Stimulated activated effector memory CD8-positive, alpha-beta T cell treated with anti-CD3 and anti-CD28 coated beads, Interleukin-12 subunit alpha, Interleukin-12 subunit beta, amount 100 ng/mL, for 72 hours (primary cell): ENCODE results near the gene CD84.
"Not testable (repeated sequence)": the region's sequence is repeated elsewhere in the genome, so short reads cannot be mapped to it uniquely, and the experiment has no call there.

Experiments used
- ATAC-seq: fragments of 150-1000 bp; cut with Tn5 transposase; 2 replicates; pipeline ENCODE4 v1.10.0; 2021
- DNase-seq, 2 donors: peaks; one replicate each; pipeline ENCODE4 v3.0.0; 2021 to 2022; ENCODE audit warnings: low spot score in 2 of 2
- H3K27ac Mint-ChIP-seq: one replicate; pipeline ENCODE4 v1.8.0; 2022; ENCODE audit warnings: mild to moderate bottlenecking, mixed read lengths
- H3K36me3 Mint-ChIP-seq: one replicate; pipeline ENCODE4 v1.8.0; 2022; ENCODE audit warnings: mild to moderate bottlenecking, mixed read lengths
- H3K4me1 Mint-ChIP-seq: one replicate; pipeline ENCODE4 v1.8.0; 2022; ENCODE audit warnings: mixed read lengths
- H3K4me3 Mint-ChIP-seq: one replicate; pipeline ENCODE4 v1.8.0; 2022; ENCODE audit warnings: mild to moderate bottlenecking, mixed read lengths
- H3K9me3 Mint-ChIP-seq: one replicate; pipeline ENCODE4 v1.8.0; 2022; ENCODE audit warnings: mixed read lengths

Gene CD84

DNA sequence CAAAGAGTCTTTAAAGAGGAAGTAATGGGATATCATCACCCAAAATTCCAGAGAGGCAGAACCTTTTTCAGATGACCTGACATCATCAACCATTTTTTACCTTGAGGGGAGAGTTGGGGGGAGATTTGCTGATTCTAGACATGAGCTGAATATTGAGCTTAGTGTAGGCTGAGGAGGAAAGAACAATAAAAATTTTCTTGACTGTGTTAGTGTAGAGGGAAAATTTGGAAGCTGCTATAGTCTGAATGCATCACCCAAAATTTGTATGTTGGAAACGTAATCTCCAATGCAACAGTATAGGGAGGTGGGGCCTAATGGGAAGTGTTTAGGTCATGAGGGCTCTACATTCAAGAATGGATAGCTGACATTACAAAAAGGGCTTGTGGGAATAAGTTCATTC is 17.8 kb upstream of the CD84 start:
- ATAC-seq (no peak), DNase-seq (no peak)
- no peaks in the 10 kb centered on the region for H3K36me3 Mint-ChIP-seq
- peaks cover 6% of the 10 kb centered on the region for H3K4me1 Mint-ChIP-seq
- H3K4me3 Mint-ChIP-seq = no peak overlapping the region
- no peak overlapping the region for H3K27ac Mint-ChIP-seq
- peaks cover 18% of the 10 kb centered on the region for H3K9me3 Mint-ChIP-seq

DNA sequence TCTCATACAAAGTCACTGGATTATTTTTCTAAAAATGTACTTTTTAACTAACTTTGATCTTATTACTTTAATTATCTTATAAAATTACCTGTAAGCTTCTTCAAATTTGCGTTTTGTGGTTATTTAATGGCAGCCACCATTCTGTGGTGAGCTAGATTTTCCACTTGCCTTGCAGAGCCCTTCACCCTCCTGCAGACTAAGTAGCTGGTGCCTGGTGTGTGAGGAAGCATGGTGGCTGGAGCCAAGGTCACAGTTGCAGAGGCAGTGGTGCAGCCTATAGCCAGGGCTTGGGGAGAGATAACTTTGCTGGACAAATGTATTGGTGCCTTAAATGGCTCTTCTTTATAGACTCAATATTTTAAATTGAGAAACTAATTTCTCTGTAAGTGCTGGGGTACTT is 11.2 kb upstream of the CD84 start:
- Mint-ChIP-seq H3K36me3 (no peaks in the 10 kb centered on the region), H3K9me3 (peaks cover 13% of the 10 kb centered on the region), H3K27ac (no peak overlapping the region), H3K4me3 (no peak overlapping the region), H3K4me1 (peaks cover 5% of the 10 kb centered on the region)
- DNase-seq = no peak
- ATAC-seq = no peak

DNA sequence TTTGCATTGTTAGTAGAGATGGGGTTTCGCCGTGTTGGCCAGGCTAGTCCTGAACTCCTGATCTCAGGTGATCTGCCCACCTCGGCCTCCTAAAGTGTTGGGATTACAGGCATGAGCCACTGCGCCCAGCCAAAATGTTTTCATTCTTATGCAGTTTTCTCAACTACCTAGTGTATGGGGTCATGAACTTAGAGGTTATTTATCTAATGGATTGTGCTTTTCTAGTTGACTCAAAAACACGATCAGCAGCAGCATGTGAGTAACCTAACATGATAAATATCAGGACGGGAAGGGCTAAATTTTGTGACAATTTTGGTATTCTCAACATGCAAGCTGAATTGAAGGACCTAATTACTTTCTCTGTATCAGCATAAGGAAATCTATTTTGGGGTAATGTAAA is 9.2 kb upstream of the CD84 start:
- H3K36me3 Mint-ChIP-seq = no peaks in the 10 kb centered on the region
- no peak for DNase-seq
- peaks cover 7% of the 10 kb centered on the region for H3K9me3 Mint-ChIP-seq
- no peak overlapping the region for H3K27ac Mint-ChIP-seq
- H3K4me1 Mint-ChIP-seq = peaks cover 18% of the 10 kb centered on the region
- no peak overlapping the region for H3K4me3 Mint-ChIP-seq
- ATAC-seq = no peak

DNA sequence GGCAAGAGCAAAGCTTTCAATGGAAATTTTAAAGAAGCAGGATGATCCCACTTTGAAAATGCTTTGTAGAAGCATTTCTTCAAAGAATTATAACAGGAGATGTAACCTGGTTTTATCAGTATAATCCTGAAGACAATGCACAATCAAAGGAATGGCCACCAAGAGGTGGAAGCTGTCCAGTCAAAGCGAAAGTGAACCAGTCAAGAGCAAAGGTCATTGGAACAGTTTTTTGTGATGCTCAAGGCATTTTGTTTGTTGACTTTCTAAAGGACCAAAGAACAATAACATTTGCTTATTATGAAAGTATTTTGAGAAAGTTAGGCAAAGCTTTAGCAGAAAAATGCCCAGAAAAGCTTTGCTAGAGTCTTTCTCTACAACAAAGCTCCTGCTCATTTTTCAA is 5.5 kb upstream of the CD84 start:
- Mint-ChIP-seq H3K4me3 (no peak overlapping the region), H3K4me1 (peaks cover 38% of the 10 kb centered on the region), H3K27ac (peak overlapping the region; percentile 32), H3K9me3 (no peaks in the 10 kb centered on the region), H3K36me3 (no peaks in the 10 kb centered on the region)
- DNase-seq (no peak), ATAC-seq (no peak)

DNA sequence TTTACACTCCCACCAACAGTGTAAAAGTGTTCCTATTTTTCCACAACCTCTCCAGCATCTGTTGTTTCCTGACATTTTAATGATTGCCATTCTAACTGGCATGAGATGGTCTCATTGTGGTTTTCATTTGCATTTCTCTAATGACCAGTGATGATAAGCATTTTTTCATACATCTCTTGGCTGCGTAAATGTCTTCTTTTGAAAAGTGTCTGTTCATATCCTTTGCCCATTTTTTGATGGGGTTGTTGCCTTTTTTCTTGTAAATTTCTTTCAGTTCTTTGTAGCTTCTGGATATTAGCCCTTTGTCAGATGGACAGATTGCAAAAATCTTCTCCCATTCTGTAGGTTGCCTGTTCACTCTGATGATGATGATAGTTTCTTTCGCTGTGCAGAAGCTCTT is 3.7 kb upstream of the CD84 start:
- DNase-seq, H3K36me3 Mint-ChIP-seq, H3K4me3 Mint-ChIP-seq, H3K9me3 Mint-ChIP-seq, ATAC-seq: not testable (repeated sequence)
- H3K4me1 Mint-ChIP-seq = peaks cover 42% of the 10 kb centered on the region
- peak overlapping the region; percentile 32 for H3K27ac Mint-ChIP-seq

DNA sequence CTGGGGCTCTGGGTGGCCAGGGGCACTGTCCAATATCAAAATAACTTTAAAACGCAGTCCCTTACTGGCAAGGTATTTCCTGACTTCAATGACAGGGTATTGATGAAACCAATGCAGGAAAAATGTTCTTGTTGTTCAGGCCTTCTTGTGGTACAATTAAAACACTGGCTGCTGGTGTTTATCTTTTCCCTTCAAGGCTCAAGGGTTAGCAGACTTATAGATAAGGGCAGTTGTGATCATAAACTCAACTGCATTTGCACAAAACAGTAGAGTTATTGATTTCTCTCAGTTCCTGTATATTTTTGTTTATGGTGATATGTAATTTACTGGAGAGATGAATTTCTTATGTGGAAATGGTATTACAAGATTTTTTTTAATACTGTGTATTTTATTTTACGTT is 2.7 kb upstream of the CD84 start:
- no peaks in the 10 kb centered on the region for H3K9me3 Mint-ChIP-seq
- no peaks in the 10 kb centered on the region for H3K36me3 Mint-ChIP-seq
- ATAC-seq (no peak), DNase-seq (no peak)
- H3K4me1 Mint-ChIP-seq = peaks cover 52% of the 10 kb centered on the region
- H3K27ac Mint-ChIP-seq = peak overlapping the region; percentile 89
- no peak overlapping the region for H3K4me3 Mint-ChIP-seq

DNA sequence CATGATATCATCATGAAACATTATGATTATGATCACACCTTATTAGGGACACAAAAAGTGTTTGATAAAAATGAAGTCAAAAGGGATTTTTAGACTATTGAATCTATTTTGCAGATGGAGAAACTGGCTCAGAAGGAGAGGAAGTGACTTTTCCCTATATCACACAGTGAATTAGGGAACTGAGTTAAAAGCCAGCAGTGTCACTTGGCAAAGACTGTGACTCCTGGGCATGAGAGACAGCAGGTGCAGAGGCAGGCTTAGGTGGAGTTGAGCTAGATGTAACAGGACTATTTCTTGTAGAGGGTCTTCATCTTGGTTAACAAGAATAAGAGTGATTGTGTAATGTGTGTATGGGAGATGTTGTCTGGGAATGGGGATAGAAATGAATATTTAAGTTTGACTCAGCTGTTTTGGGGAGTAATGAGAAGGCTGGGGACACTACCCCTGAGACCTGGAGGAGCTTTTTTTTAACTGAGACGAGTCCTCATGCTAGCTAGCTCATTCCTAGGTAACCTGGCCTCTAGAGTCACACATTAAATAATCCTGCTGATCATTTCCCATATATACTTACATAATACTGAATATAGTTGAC is 1.0 kb upstream of the CD84 start:
- H3K36me3 Mint-ChIP-seq = no peaks in the 10 kb centered on the region
- ATAC-seq (no peak), DNase-seq (no peak)
- no peaks in the 10 kb centered on the region for H3K9me3 Mint-ChIP-seq
- peak overlapping the region; percentile 89 for H3K27ac Mint-ChIP-seq
- H3K4me1 Mint-ChIP-seq = peaks cover 57% of the 10 kb centered on the region
- peak overlapping the region; percentile 68 for H3K4me3 Mint-ChIP-seq

DNA sequence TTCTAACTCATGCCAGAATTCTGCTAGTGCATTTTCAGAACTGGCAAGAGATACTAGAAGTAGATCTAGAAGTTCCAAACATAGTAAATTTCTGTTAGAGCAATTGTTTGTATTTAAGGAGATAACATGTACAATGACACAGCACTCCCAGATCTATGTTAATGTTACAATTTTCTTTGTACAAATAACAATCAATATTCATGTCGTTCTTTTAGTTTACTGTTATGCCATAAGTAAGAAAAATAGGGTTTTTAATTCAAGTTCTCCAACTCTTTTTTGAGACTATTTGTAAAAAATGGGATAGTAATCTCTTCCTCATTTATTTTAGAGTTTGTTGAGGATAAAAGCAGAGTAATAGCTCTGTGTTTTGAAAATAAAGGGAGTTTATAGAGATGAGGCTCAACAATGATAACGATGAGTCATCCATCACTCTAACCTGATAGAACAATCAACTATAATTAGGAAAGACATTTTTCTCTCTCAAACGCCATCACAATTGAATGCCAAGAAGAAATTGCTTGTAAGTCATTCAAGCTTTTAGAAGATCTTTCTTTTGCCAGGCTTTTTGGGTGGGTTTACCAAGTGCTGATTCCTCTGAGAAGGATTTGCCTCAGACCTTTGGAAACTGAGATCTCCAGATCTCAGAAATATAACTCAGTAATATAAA is 638 bp downstream of the CD84 start:
- H3K4me3 Mint-ChIP-seq = peak overlapping the region; percentile 68
- DNase-seq (no peak), ATAC-seq (no peak)
- peak overlapping the region; percentile 89 for H3K27ac Mint-ChIP-seq
- H3K4me1 Mint-ChIP-seq = peaks cover 61% of the 10 kb centered on the region
- peaks cover 6% of the 10 kb centered on the region for H3K36me3 Mint-ChIP-seq
- no peaks in the 10 kb centered on the region for H3K9me3 Mint-ChIP-seq

DNA sequence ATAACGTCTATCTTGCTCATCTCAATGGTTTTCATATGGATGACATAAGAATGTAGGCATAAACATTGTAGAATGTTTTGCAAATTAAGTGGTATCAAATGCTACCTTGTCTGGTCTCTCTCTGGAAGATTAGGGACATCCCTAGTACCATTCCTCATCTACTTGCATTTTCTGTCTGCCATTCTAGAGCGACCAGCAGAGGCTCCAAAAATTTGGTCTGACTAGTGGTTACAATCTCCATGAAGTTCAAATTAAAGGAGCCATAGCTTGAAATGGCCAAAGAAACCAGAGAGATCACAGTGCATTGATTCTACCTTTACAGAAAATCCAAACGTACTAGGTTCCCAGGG is 1.1 kb downstream of the CD84 start:
- H3K4me1 Mint-ChIP-seq = peaks cover 66% of the 10 kb centered on the region
- no peak for ATAC-seq
- peaks cover 6% of the 10 kb centered on the region for H3K36me3 Mint-ChIP-seq
- peak overlapping the region; percentile 68 for H3K4me3 Mint-ChIP-seq
- peak overlapping the region; percentile 89 for H3K27ac Mint-ChIP-seq
- no peaks in the 10 kb centered on the region for H3K9me3 Mint-ChIP-seq
- no peak for DNase-seq

DNA sequence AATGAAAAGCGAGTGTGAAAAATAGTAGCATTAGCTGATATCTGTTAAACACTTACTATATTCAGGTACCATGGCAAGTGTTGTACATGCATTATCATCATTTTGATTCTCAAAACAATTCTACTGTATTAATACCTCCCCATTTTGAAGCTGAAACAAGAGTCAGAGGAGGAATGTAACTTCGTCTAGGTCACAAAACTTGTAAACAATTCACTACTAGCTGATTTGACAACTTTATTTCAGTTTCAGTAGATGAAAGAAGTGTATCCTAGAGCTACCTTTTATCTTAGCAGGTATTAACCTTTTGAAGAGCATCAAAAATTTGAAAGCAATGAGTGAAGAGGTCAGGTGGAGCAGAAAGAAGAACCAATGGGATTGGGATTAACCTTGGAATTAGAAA is 1.6 kb downstream of the CD84 start:
- H3K4me1 Mint-ChIP-seq = peaks cover 71% of the 10 kb centered on the region
- peak overlapping the region; percentile 89 for H3K27ac Mint-ChIP-seq
- no peaks in the 10 kb centered on the region for H3K9me3 Mint-ChIP-seq
- peak overlapping the region; percentile 68 for H3K4me3 Mint-ChIP-seq
- DNase-seq = no peak
- no peak for ATAC-seq
- peaks cover 6% of the 10 kb centered on the region for H3K36me3 Mint-ChIP-seq

DNA sequence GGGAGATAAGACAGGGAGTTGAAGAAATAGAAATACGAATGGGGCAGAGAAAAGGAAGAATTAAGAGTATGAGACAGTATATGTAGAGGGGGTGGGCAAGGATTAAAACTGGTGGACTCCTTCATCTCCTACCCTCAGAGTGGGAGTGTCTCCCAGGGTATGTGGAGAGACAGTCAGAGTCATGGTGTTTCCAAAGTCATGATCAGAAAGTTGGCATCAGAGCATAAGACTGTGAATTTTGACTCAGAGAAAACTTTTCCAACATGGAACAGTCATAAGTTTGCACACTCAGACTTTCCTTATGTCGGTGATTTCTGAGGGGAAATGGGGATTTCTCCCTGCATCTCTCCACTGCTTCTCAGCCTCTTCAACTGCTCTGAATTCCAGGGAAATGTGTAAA is 2.4 kb downstream of the CD84 start:
- DNase-seq (no peak), ATAC-seq (peak; percentile 51)
- Mint-ChIP-seq H3K4me3 (peak overlapping the region; percentile 68), H3K9me3 (no peaks in the 10 kb centered on the region), H3K27ac (peak overlapping the region; percentile 89), H3K4me1 (peaks cover 79% of the 10 kb centered on the region), H3K36me3 (peaks cover 6% of the 10 kb centered on the region)

DNA sequence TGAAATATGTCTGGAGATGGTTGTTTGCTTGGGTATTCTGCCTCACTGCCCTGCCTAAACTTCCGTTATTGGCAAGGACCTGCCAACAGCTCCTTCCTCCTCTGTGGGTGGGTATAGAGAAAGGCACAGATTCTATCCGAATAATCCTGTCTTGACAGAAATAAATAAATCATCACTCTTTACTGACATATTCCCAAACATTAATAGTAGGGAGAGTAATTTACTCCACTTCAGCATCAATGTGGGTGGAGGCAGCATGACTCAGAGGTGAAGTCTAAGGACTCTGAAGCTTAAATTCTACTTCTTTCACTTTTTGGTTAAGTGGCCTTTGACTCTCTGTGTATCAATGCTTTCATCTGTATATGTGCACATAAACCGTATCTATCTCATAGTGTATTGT is 2.9 kb downstream of the CD84 start:
- DNase-seq = no peak
- H3K4me3 Mint-ChIP-seq = peak overlapping the region; percentile 68
- peaks cover 6% of the 10 kb centered on the region for H3K36me3 Mint-ChIP-seq
- peaks cover 79% of the 10 kb centered on the region for H3K4me1 Mint-ChIP-seq
- peak; percentile 76 for ATAC-seq
- peaks cover under 1% of the 10 kb centered on the region for H3K9me3 Mint-ChIP-seq
- peak overlapping the region; percentile 89 for H3K27ac Mint-ChIP-seq

DNA sequence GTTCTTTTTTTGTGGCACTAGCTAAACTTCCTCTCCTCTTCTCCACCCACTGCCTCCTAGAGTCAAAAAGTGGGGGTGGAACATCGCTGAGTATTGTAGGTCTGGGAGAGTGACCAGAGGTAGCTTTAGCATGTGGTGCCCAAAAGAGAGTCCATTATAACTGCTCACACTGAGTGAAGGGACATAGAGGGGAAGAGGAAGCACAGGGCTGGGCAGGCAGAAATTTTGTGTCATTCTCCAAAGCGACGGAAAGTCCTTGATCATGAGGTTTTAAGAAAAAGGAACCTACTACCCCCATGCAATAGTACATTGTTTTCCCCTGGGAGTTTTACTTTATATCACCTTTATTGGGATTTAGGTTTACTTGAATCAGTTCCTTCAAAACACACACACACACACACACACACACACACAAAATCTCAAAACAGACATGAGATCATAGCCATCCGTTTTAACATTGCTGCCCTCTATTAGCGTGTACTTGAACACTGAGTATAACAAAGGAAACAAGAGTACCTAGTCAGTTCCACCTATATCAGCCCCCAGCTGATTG is 4.1 kb downstream of the CD84 start:
- H3K36me3 Mint-ChIP-seq = peaks cover 6% of the 10 kb centered on the region
- peaks cover 76% of the 10 kb centered on the region for H3K4me1 Mint-ChIP-seq
- ATAC-seq (peak; percentile 72), DNase-seq (no peak)
- H3K4me3 Mint-ChIP-seq = peak overlapping the region; percentile 68
- H3K9me3 Mint-ChIP-seq = peaks cover 4% of the 10 kb centered on the region
- H3K27ac Mint-ChIP-seq = peak overlapping the region; percentile 89

DNA sequence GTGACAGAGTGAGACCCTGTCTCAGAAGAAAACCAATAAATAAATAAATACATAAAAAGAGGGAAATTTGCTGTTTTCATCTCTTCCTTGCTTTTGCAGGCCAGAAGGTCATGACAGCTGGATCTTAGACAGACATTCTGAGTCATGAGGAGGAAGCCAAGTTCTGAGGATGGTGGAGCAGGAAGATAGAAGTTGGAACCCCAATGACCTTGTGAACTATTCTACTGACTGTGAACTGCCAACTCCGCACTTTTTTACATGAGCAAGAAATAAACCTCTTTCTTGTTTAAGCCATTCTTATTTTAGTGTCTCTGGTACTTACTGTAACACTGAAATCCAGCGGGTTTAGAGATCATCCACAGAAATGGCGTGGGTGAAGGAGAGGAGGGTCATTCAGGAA is 8.5 kb downstream of the CD84 start:
- Mint-ChIP-seq H3K4me1 (peaks cover 88% of the 10 kb centered on the region), H3K27ac (peak overlapping the region; percentile 89), H3K9me3 (peaks cover 7% of the 10 kb centered on the region), H3K4me3 (peak overlapping the region; percentile 2), H3K36me3 (peaks cover 6% of the 10 kb centered on the region)
- ATAC-seq (no peak), DNase-seq (no peak)

DNA sequence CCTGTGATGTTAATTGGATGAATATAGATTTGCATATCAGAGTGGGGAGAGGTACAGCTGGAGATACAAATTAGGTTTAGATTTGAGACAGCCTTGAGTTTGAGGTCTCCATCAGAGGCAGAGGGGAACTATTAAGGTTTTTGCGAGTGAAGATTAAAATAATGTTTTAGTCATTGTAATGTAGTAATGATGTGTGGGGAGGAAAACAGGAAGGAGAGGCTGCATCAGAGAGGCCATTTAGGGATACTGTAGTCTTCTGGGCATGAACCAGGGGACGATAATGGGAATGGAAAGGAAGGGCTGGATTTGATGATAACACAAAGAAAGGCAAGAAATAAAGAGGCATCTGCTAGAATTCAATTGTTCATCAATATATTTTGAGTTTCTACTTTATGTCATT is 9.5 kb downstream of the CD84 start:
- no peak for ATAC-seq
- no peak for DNase-seq
- Mint-ChIP-seq H3K4me1 (peaks cover 88% of the 10 kb centered on the region), H3K9me3 (peaks cover 7% of the 10 kb centered on the region), H3K4me3 (peak overlapping the region; percentile 54), H3K27ac (peak overlapping the region; percentile 89), H3K36me3 (peaks cover under 1% of the 10 kb centered on the region)
